GM12878 (cell line): ENCODE results near the gene LPAR3. TPM values are rescaled to one million over a fixed set of nuclear protein-coding genes. Genes with fewer than 3 reads are reported as not detected.

Experiments used
- ATAC-seq: fragments of 200-7000 bp; cut with Tn5 transposase; 3 replicates; pipeline ENCODE4 v1.9.1; 2020; ENCODE audit warnings: mild to moderate bottlenecking, moderate library complexity
- BruUV-seq: library from RNA; stranded (reverse); fragments of 400-500 nt; replicated peaks from 2 replicates; lab custom pipeline; 2021; lab: Mats Ljungman, UMichigan
- CTCF ChIA-PET: fragments of 300-600 bp; sonication (Branson Sonifier 250); formaldehyde crosslinking; extraction: SDS; loops from one replicate; lab custom pipeline; 2021; ENCODE audit warnings: inconsistent platforms; lab: Yijun Ruan, JAX
- POLR2A ChIA-PET: fragments of 350-600 bp; formaldehyde crosslinking; extraction: SDS; loops from one replicate; lab custom pipeline; 2021; ENCODE audit warnings: inconsistent platforms; lab: Charles Lee
- RAD21 ChIA-PET: fragments of 300-600 bp; sonication (Branson Sonifier 250); formaldehyde crosslinking; loops from one replicate; lab custom pipeline; 2023; ENCODE audit warnings: antibody characterized with exemption; ENCODE audit not compliant: unreplicated experiment; lab: Charles Lee
- SMC1A ChIA-PET: fragments of 300-600 bp; sonication (Branson Sonifier 250); formaldehyde crosslinking; loops from one replicate; lab custom pipeline; 2023; ENCODE audit not compliant: unreplicated experiment, uncharacterized antibody; lab: Charles Lee
- DNase-seq: peaks from one replicate; pipeline ENCODE4 v3.0.0-alpha.2; 2011; ENCODE audit warnings: low read depth, low spot score
- FAIRE-seq: peaks from 3 replicates; lab custom pipeline; 2011; peaks lifted over from hg19 to GRCh38; lab: Jason Lieb, UNC
- H2AFZ ChIP-seq: 2 replicates; pipeline ENCODE4 v1.6.0; 2011; ENCODE audit warnings: low read depth, low read length, control low read depth; ENCODE audit not compliant: control insufficient read depth
- H3K27ac ChIP-seq: 2 replicates; pipeline ENCODE4 v1.5.1; 2011; ENCODE audit warnings: control low read depth; ENCODE audit not compliant: control insufficient read depth, insufficient read depth
- H3K27me3 ChIP-seq, 2 experiments: replicated peaks in 1 of 2; 2 replicates each; pipeline versions ENCODE4 v1.6.0 to v1.6.1; 2011; ENCODE audit warnings: low read length in 1 of 2; ENCODE audit not compliant: control insufficient read depth in 2 of 2, insufficient read depth in 2 of 2
- H3K36me3 ChIP-seq, 2 experiments: 2 replicates each; pipeline ENCODE4 v1.5.1; 2011; ENCODE audit warnings: low read length in 1 of 2; ENCODE audit not compliant: control insufficient read depth in 2 of 2, insufficient read depth in 2 of 2
- H3K4me1 ChIP-seq: 2 replicates; pipeline ENCODE4 v1.6.1; 2011; ENCODE audit warnings: mild to moderate bottlenecking, low read length, moderate library complexity, mixed read lengths; ENCODE audit not compliant: control insufficient read depth, insufficient read depth
- H3K4me2 ChIP-seq: 2 replicates; pipeline ENCODE4 v1.6.0; 2011; ENCODE audit warnings: control low read depth; ENCODE audit not compliant: control insufficient read depth, insufficient read depth
- H3K4me3 ChIP-seq: fragments of 200-600 bp; sonication (generic); 2 replicates; pipeline ENCODE4 v1.5.1; 2016
- H3K79me2 ChIP-seq: 2 replicates; pipeline ENCODE4 v1.6.0; 2011; ENCODE audit warnings: low read length; ENCODE audit not compliant: control insufficient read depth, insufficient read depth
- H3K9ac ChIP-seq: 2 replicates; pipeline ENCODE4 v1.8.0; 2011; ENCODE audit warnings: low read length, control low read depth, mixed read lengths; ENCODE audit not compliant: control insufficient read depth, insufficient read depth
- H3K9me3 ChIP-seq: replicated peaks from 3 replicates; pipeline ENCODE4 v1.5.1; 2011; ENCODE audit warnings: mild to moderate bottlenecking, low read length; ENCODE audit not compliant: control insufficient read depth, insufficient read depth
- H4K20me1 ChIP-seq: 2 replicates; pipeline ENCODE4 v1.6.0; 2011; ENCODE audit not compliant: control insufficient read depth, insufficient read depth
- CEBPB ChIP-seq, 2 experiments: fragments of 150-350 bp in 1 of 2; IDR thresholded peaks; 2 replicates each; pipeline ENCODE4 v1.6.1; 2012 to 2014; ENCODE audit warnings: low read depth in 2 of 2, low read length in 2 of 2, borderline replicate concordance in 1 of 2, inconsistent platforms in 1 of 2
- IRF3 ChIP-seq: fragments of 450-650 bp; IDR thresholded peaks from 2 replicates; pipeline ENCODE4 v1.6.1; 2014; ENCODE audit warnings: mild to moderate bottlenecking
- SPI1 ChIP-seq: IDR thresholded peaks from 2 replicates; pipeline ENCODE4 v1.6.1; 2011; ENCODE audit warnings: low read depth, mild to moderate bottlenecking, low read length, moderate library complexity, borderline replicate concordance; ENCODE audit not compliant: insufficient read depth
- WGBS: methylation state at CpG from one replicate; pipeline ENCODE4 v1.1.6; 2016; ENCODE audit warnings: low lambda C conversion rate; ENCODE audit not compliant: insufficient replicate concordance, insufficient coverage; ENCODE audit errors: missing lambda C conversion rate; 5-methylcytosine and 5-hydroxymethylcytosine counted together
- in situ Hi-C: fragments of 300-500 bp; cut with MboI; formaldehyde crosslinking; loops from 9 replicates; pipeline ENCODE4 v1.14.3; 2018; ENCODE audit warnings: mixed read lengths
- intact Hi-C: fragments of 100-400 bp; cut with micrococcal nuclease; formaldehyde crosslinking; loops from one replicate; pipeline ENCODE4 v1.14.2; 2022; ENCODE audit not compliant: unreplicated experiment
- polyA plus RNA-seq, 11 experiments: library from polyadenylated mRNA; depleted of rRNA in 4 of 11; unstranded in 6 of 11; stranded (reverse) in 5 of 11; fragments of >200 nt; fragmentation: Nextera tagmentation in 4 of 11; fragmentation: Illumina TruSeq in 1 of 11; extraction: Ambion mirVana in 4 of 11; extraction: Trizol in 1 of 11; gene quantifications; 1 replicate in 1 of 11; 2 replicates in 10 of 11; pipeline versions ENCODE4 v1.2.1 to v1.2.3, GENCODE V29; 2011 to 2016; ENCODE audit warnings: inconsistent platforms in 2 of 11, missing spikeins in 2 of 11, low read depth in 1 of 11
- total RNA-seq, 4 experiments: library from RNA; depleted of rRNA in 3 of 4; stranded (reverse); fragments of >200 nt in 3 of 4; fragmentation: Illumina TruSeq in 1 of 4; extraction: Trizol in 1 of 4; gene quantifications; 2 replicates each; pipeline versions ENCODE4 v1.2.1 to v1.2.3, GENCODE V29; 2013 to 2021
- TF ChIP-seq, protein P1 (sequence below): IDR thresholded peaks from 2 replicates; pipeline ENCODE4 v1.6.1; 2011; ENCODE audit warnings: low read depth, low read length, improper control_type of control experiment, borderline replicate concordance

The LPAR3 gene
- total and polyA plus RNA-seq, 10 of the 15 experiments (the other 5 are each of a cell fraction or from before 2014, with no cell fraction given), result 0.03 to 0.31 (median 0.09) TPM; not detected in 3

DNA sequence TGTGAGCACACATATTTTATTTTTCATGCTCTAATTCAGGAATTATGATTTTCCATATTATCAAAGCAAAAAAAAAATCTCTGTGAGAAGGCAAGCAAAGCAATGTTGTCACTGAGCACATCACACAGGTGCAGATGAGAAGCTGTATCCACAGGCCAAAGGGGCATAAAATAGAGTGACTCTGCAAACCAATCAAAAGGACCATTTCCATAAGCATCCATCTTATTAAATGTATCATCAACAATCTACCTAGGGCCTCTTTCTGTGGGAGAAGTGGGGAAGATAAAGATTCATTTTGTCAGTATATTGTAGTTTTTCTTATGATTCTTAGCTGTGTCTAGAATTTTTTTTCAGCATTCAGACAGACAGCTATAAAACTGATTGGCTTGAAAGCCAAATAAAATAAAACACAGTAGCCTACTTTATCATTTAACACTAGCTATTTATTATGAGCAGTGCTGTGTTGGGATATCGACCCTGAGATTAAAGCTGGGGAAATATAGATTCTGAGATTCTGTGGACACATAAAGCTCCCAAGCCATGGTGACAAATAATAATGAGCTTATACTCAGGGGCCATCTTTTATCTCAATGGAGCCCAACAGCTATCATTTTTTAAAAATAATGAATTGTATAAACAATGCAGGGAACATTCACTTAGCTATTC, 90.3 kb downstream of the LPAR3 start (continued):
- TF ChIP-seq CEBPB (IDR thresholded peaks at IDR 0.05; ENCODE audit: borderline replicate concordance in 1 of 2, low read depth in 2 of 2, low read length in 2 of 2), result no peak
- no peak for TF ChIP-seq IRF3

DNA sequence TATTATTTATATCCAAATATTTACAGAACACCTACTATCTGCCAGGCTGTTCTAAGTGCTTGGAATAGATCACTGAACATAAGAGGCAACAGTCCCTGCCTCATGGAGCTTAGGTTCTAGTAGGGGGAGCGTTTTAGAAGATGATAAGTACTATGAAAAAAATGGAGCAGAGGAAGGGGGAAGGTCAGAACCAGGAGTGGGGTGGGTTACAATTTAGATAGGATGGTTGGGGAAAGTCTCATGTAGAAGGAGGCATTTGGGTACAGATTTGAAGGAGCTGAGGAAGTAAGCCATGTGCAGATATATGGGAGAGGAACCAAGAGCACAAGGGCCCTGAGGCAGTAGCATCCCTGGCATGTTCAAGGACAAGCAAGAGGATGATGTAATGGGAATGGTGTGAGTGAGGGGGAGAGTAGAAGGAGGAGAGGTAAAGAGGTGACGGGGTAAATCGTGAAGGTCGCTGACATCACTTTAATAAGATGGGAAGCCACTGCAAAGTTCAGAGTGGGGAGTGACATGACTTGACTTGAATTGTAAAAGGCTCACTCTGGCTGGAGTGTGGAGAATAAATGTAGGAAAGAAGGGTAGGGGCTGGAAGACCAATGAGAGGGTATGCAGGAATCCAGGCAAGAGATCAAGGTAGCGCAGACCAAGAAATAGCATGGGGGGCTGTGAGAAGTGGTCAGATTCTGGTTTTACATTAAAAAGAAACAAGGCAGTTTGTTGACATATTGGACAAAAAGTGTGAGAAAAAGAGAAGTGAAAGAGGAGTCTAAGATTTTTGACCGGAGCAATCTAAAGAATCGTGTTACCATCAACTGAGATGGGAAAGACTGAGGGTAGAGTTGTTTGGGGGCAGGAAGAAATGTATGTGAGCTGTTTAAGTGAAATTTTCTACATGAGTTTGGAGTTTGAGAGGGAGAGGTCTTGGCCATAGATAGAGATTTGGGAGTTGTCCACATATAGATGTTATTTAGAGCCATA, 92.6 kb downstream of the LPAR3 start:
- no peaks in the 10 kb centered on the region for H4K20me1 ChIP-seq
- in situ Hi-C loops (no loop called here), intact Hi-C loops (no loop called here)
- RAD21 ChIA-PET, result no interaction called here
- no peak for FAIRE-seq
- DNase-seq, result no peak
- no peak overlapping the region for H2AFZ ChIP-seq
- H3K9me3 ChIP-seq, result no peaks in the 10 kb centered on the region
- no peaks in the 10 kb centered on the region for H3K79me2 ChIP-seq
- no peaks in the 10 kb centered on the region for H3K36me3 ChIP-seq
- BruUV-seq, result no TSS peak
- H3K27ac ChIP-seq, result no peak overlapping the region
- H3K9ac ChIP-seq, result no peak overlapping the region
- no peaks in the 10 kb centered on the region for H3K4me1 ChIP-seq
- SMC1A ChIA-PET, result interaction anchor here (0.6 to 0.9 kb wide), 2 partner anchors 11 to 306 kb away, joined by 3 read pairs; no protein-coding TSS in a partner anchor
- TF ChIP-seq, protein P1, sequence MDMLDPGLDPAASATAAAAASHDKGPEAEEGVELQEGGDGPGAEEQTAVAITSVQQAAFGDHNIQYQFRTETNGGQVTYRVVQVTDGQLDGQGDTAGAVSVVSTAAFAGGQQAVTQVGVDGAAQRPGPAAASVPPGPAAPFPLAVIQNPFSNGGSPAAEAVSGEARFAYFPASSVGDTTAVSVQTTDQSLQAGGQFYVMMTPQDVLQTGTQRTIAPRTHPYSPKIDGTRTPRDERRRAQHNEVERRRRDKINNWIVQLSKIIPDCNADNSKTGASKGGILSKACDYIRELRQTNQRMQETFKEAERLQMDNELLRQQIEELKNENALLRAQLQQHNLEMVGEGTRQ, result no peak
- TF ChIP-seq SPI1, result peak; percentile 67
- no peak overlapping the region for H3K4me2 ChIP-seq
- POLR2A ChIA-PET, result no interaction called here
- CTCF ChIA-PET, result interaction anchor here (0.5 to 2.4 kb wide), 4 partner anchors 10 to 21 kb away, joined by 3 to 11 read pairs (median 3); no protein-coding TSS in a partner anchor
- ATAC-seq, result peak; percentile 55
- no peaks in the 10 kb centered on the region for H3K27me3 ChIP-seq
- 23% methylated on average over 7 of the region's 7 CpGs for WGBS
- H3K4me3 ChIP-seq, result no peak overlapping the region
